Measurements from ENCODE around the gene AFF1. TPM values are rescaled to one million over a fixed set of nuclear protein-coding genes. Genes with fewer than 3 reads are reported as not detected.
A peak's percentile ranks its signal among the peaks of the same experiment; 100 is the strongest.

AFF1 gene
- total and polyA plus RNA-seq, 2 experiments from 2014 or later, result 9.4 to 13.8 TPM

GRCh38 chr4:87073199-87074120, 138.6 kb downstream of the AFF1 start:
- in situ Hi-C loops (cut with MboI), result no loop called here
- TF ChIP-seq EZH2 (IDR thresholded peaks at IDR 0.05; ENCODE audit: insufficient read depth, poor library complexity, severe bottlenecking) (no peak), EZH2phosphoT487 (IDR thresholded peaks at IDR 0.05; ENCODE audit: insufficient read depth, low read depth) (no peak)
- Histone ChIP-seq H3K9me3 (ENCODE audit: low read depth) (no peaks in the 10 kb centered on the region), H3K79me2 (ENCODE audit: insufficient read depth) (peaks cover 78% of the 10 kb centered on the region), H3K9ac (no peak overlapping the region), H4K20me1 (ENCODE audit: insufficient read depth) (no peaks in the 10 kb centered on the region), H3K9me2 (ENCODE audit: insufficient read depth) (no peaks in the 10 kb centered on the region), H3K4me3 (no peak overlapping the region), H3K4me1 (ENCODE audit: insufficient read depth) (peaks cover 13% of the 10 kb centered on the region), H3F3A (ENCODE audit: insufficient read depth) (peaks cover 10% of the 10 kb centered on the region), H3K4me2 (ENCODE audit: unreplicated experiment) (no peak overlapping the region), H3K36me3 (ENCODE audit: low read depth) (no peaks in the 10 kb centered on the region), H3K27ac (no peak overlapping the region), H3K27me3 (replicated peaks; ENCODE audit: insufficient read depth) (no peaks in the 10 kb centered on the region), H2AFZ (no peak overlapping the region)
- DNase-seq, result no peak
- WGBS, 2 experiments (ENCODE audit: low coverage in 1 of 2, low lambda C conversion rate in 2 of 2, missing lambda C conversion rate in 2 of 2), result 82% methylated on average over 14 of the region's 14 CpGs

GRCh38 chr4:87074121-87074488, 139.3 kb downstream of the AFF1 start:
- 63 to 65% methylated on average over 3 of the region's 3 CpGs for WGBS, 2 experiments (ENCODE audit: low coverage in 1 of 2, low lambda C conversion rate in 2 of 2, missing lambda C conversion rate in 2 of 2)
- Histone ChIP-seq H3K27ac (no peak overlapping the region), H4K20me1 (ENCODE audit: insufficient read depth) (no peaks in the 10 kb centered on the region)

DNA sequence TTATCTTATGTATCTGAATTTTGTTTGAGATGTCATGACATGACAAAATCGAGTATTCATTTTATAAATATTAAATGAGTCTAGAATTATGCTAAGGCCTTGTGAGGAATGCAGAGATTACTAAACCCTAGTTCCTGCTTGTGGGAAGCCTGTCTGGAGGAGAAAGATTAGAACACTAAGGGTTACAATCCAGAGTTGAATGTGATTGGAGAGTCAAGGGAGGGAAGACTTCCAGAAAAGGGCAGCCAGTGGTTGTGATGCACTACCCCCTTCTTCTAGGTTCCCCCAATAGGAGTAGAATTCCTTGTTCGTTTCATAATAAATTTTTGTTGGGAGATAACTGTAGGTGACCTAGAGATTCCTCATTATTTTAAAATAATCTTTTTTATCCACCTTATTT, 141.1 kb downstream of the AFF1 start:
- Histone ChIP-seq H2AFZ (no peak overlapping the region), H3K27ac (no peak overlapping the region), H3K27me3 (replicated peaks; ENCODE audit: insufficient read depth) (no peaks in the 10 kb centered on the region), H3K79me2 (ENCODE audit: insufficient read depth) (peaks cover 83% of the 10 kb centered on the region), H3K4me3 (no peak overlapping the region), H3K9me2 (ENCODE audit: insufficient read depth) (no peaks in the 10 kb centered on the region), H3K4me2 (ENCODE audit: unreplicated experiment) (no peak overlapping the region), H3K9me3 (ENCODE audit: low read depth) (no peaks in the 10 kb centered on the region), H3K9ac (no peak overlapping the region), H4K20me1 (ENCODE audit: insufficient read depth) (no peaks in the 10 kb centered on the region), H3K4me1 (ENCODE audit: insufficient read depth) (peaks cover 33% of the 10 kb centered on the region), H3F3A (ENCODE audit: insufficient read depth) (peaks cover 33% of the 10 kb centered on the region), H3K36me3 (ENCODE audit: low read depth) (no peaks in the 10 kb centered on the region)
- no peak for TF ChIP-seq EZH2 (IDR thresholded peaks at IDR 0.05; ENCODE audit: insufficient read depth, poor library complexity, severe bottlenecking)
- TF ChIP-seq EZH2phosphoT487 (IDR thresholded peaks at IDR 0.05; ENCODE audit: insufficient read depth, low read depth), result no peak
- in situ Hi-C loops (cut with MboI), result loop anchor here (25.0 kb wide), 1 partner anchor 589 kb away; no protein-coding TSS in a partner anchor
- no peak for DNase-seq
- WGBS, 2 experiments (ENCODE audit: low coverage in 1 of 2, low lambda C conversion rate in 2 of 2, missing lambda C conversion rate in 2 of 2), result 87% methylated on average over 2 of the region's 2 CpGs

More at GRCh38 chr4:87074121-87074488, 139.3 kb downstream of the AFF1 start:
- Histone ChIP-seq H3K4me1 (ENCODE audit: insufficient read depth) (peaks cover 19% of the 10 kb centered on the region), H3K36me3 (ENCODE audit: low read depth) (no peaks in the 10 kb centered on the region), H3K79me2 (ENCODE audit: insufficient read depth) (peaks cover 76% of the 10 kb centered on the region), H3K4me3 (no peak overlapping the region), H2AFZ (no peak overlapping the region), H3K27me3 (replicated peaks; ENCODE audit: insufficient read depth) (no peaks in the 10 kb centered on the region), H3K9me2 (ENCODE audit: insufficient read depth) (no peaks in the 10 kb centered on the region), H3K9me3 (ENCODE audit: low read depth) (no peaks in the 10 kb centered on the region), H3F3A (ENCODE audit: insufficient read depth) (peaks cover 16% of the 10 kb centered on the region), H3K9ac (no peak overlapping the region), H3K4me2 (ENCODE audit: unreplicated experiment) (no peak overlapping the region)
- DNase-seq, result no peak
- TF ChIP-seq EZH2 (IDR thresholded peaks at IDR 0.05; ENCODE audit: insufficient read depth, poor library complexity, severe bottlenecking), result no peak
- TF ChIP-seq EZH2phosphoT487 (IDR thresholded peaks at IDR 0.05; ENCODE audit: insufficient read depth, low read depth), result no peak
- in situ Hi-C loops (cut with MboI), result no loop called here

DNA sequence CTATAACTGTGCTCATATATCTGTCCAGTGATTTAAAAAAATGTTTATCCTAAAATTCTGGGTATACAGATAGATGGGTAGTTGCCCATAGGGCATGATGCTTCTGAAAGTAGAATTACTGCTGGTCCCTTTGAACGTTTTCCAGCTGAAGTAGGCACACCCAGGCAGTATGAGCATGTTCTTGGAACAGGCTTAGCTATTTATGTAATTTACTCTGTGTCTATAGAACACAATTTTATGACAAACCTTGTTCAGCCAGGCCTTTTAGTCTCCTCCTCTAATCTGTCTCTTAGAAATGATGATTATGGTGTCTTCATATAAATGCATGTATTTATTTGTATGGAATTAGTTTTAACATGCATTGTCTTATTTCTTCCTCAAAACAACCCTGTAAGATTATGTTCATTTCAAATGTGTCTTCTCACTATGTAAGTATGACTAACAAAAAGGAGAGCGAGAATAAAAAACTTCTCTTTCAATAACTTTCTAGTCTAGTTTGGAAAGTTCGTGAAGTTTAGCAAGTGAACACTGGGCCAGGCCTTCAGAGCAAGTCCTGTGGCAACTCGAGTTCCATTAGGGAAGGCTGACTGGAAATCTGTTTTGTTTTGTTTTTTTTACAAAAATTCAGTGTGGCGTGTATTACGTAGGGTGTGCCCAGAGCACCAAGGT, 142.0 kb downstream of the AFF1 start:
- WGBS, 2 experiments (ENCODE audit: low coverage in 1 of 2, low lambda C conversion rate in 2 of 2, missing lambda C conversion rate in 2 of 2), result 76 to 79% methylated on average over 6 of the region's 6 CpGs
- Histone ChIP-seq H4K20me1 (ENCODE audit: insufficient read depth) (no peaks in the 10 kb centered on the region), H3K27ac (no peak overlapping the region), H3F3A (ENCODE audit: insufficient read depth) (peaks cover 33% of the 10 kb centered on the region), H3K36me3 (ENCODE audit: low read depth) (no peaks in the 10 kb centered on the region), H3K9me3 (ENCODE audit: low read depth) (no peaks in the 10 kb centered on the region), H2AFZ (no peak overlapping the region), H3K9ac (no peak overlapping the region), H3K27me3 (replicated peaks; ENCODE audit: insufficient read depth) (no peaks in the 10 kb centered on the region), H3K9me2 (ENCODE audit: insufficient read depth) (no peaks in the 10 kb centered on the region), H3K4me1 (ENCODE audit: insufficient read depth) (peaks cover 38% of the 10 kb centered on the region), H3K79me2 (ENCODE audit: insufficient read depth) (peaks cover 81% of the 10 kb centered on the region), H3K4me3 (no peak overlapping the region), H3K4me2 (ENCODE audit: unreplicated experiment) (no peak overlapping the region)
- DNase-seq, result peak; percentile 37
- TF ChIP-seq EZH2 (IDR thresholded peaks at IDR 0.05; ENCODE audit: insufficient read depth, poor library complexity, severe bottlenecking), result no peak
- no peak for TF ChIP-seq EZH2phosphoT487 (IDR thresholded peaks at IDR 0.05; ENCODE audit: insufficient read depth, low read depth)
- in situ Hi-C loops (cut with MboI), result loop anchor here (25.0 kb wide), 1 partner anchor 590 kb away; no protein-coding TSS in a partner anchor

All from GM23248 (cell line).